ACC112 (cell line): ENCODE measurements around the gene SIPA1L3.
"Not testable (repeated sequence)": the region's sequence is repeated elsewhere in the genome, so short reads cannot be mapped to it uniquely, and the experiment has no call there.

Experiments used
- H2AFZ ChIP-seq: fragments of 200-600 bp; sonication (generic); one replicate; pipeline ENCODE4 v1.6.0; 2017; ENCODE audit warnings: antibody characterized with exemption, low read length; ENCODE audit not compliant: unreplicated experiment
- H3K27ac ChIP-seq: fragments of 200-600 bp; sonication (generic); 2 replicates; pipeline ENCODE4 v1.5.1; 2014; ENCODE audit warnings: low read depth, mild to moderate bottlenecking, antibody characterized with exemption, low read length, moderate library complexity
- H3K27me3 ChIP-seq: fragments of 200-600 bp; sonication (generic); 2 replicates; pipeline ENCODE4 v1.6.1; 2014; ENCODE audit warnings: mild to moderate bottlenecking, antibody characterized with exemption, low read length, moderate library complexity, mixed read lengths; ENCODE audit not compliant: insufficient read depth
- H3K36me3 ChIP-seq: fragments of 200-600 bp; sonication (generic); 2 replicates; pipeline ENCODE4 v1.6.1; 2016; ENCODE audit warnings: mild to moderate bottlenecking, antibody characterized with exemption, low read length, moderate library complexity, mixed read lengths; ENCODE audit not compliant: insufficient read depth
- H3K4me1 ChIP-seq: fragments of 200-600 bp; sonication (generic); one replicate; pipeline ENCODE4 v1.6.1; 2016; ENCODE audit warnings: low read length, mixed read lengths; ENCODE audit not compliant: insufficient read depth, unreplicated experiment, control insufficient read depth
- H3K4me3 ChIP-seq: fragments of 200-600 bp; sonication (generic); 2 replicates; pipeline ENCODE4 v1.5.1; 2014; ENCODE audit warnings: mild to moderate bottlenecking, low read depth, low read length
- H3K79me2 ChIP-seq: fragments of 200-600 bp; sonication (generic); one replicate; pipeline ENCODE4 v1.6.0; 2016; ENCODE audit warnings: low read length; ENCODE audit not compliant: control insufficient read depth, unreplicated experiment, insufficient read depth

Gene SIPA1L3

DNA sequence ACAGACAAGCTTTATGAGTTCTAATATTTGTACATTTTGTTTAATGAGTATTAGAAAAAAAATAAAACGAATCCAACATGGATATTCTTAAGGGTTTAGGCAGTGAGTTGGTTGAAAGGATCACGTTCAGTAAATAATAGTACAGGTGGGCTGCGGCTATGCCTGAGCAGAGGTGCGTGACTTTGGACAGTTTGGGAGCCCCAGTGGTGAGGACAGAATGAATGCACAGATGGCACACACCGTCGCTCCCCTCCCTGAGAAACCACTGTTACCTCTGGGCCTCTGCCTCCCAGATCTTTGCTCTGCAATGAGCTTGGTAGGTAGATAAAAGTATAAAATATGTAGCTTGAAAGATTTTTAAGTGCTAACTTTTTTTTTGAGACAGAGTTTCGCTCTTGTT lies 153.3 kb downstream of the SIPA1L3 start:
- Histone ChIP-seq H3K36me3 (no peaks in the 10 kb centered on the region), H2AFZ (no peak overlapping the region), H3K79me2 (peaks cover 3% of the 10 kb centered on the region), H3K27ac (peak overlapping the region; percentile 9; the same call in 1 of the 2 replicates), H3K4me1 (peaks cover 14% of the 10 kb centered on the region), H3K4me3 (no peak overlapping the region), H3K27me3 (no peaks in the 10 kb centered on the region)

DNA sequence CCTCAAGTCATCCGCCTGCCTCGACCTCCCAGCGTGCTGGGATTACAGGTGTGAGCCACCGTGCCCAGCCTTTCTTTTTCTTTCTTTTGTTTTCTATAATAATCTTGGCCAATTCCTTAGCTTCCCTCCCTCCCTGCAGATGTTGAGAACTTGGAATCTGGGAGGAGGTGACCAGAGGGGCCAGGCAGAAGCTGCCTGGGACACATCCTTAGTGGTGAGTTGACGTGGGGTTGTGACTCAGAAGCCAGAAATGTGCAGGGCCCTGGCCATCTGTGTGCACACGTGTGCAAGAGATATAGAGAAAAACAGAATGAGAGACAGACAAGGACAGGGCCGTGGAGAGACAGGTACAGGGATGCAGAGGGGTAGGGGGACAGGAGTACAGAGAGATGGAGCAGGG lies 154.3 kb downstream of the SIPA1L3 start:
- peaks cover 14% of the 10 kb centered on the region for H3K4me1 ChIP-seq
- no peaks in the 10 kb centered on the region for H3K27me3 ChIP-seq
- H3K27ac ChIP-seq, result no peak overlapping the region; the same call in 1 of the 2 replicates
- H3K79me2 ChIP-seq, result peaks cover 3% of the 10 kb centered on the region
- no peak overlapping the region for H3K4me3 ChIP-seq
- no peak overlapping the region for H2AFZ ChIP-seq
- no peaks in the 10 kb centered on the region for H3K36me3 ChIP-seq

DNA sequence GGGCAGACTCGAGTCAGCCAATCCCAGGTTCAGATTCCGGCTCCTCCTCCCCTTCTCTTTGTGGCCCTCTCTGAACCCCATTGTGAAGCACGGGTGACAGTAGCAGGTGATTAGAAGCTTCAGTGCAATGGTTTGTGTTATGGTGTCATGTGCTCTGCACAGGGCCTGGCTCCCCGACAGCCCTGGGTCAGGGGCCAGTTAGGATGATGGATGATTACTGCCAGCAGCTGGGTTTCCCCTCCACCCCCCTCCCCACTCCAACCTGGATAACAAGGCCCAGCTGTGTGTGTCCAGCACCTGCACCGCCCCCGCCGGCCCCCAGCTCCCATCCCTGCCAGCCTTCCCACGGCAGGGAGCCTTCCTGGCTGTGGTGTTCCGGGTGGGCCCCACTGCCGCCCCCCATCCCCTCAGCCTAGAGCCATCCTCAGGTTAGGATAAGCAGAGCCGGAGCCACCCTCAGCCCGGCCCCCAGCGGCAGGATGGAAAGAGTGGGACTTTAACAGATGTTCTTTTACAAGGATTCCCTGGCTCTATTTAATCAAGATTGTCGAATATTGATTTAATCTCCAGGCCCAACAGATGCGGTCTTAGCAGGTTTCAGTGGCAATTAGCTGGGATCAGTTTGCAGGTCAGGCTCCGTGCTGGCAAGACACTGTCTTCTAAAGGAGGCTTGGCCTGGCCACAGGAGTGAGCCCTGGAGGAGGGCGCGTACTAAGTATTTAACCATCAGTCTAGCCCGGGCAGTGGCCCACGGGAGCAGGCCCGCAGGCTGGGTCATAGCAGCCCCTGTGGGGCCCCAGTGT lies 156.2 kb downstream of the SIPA1L3 start:
- H2AFZ ChIP-seq, result no peak overlapping the region
- no peaks in the 10 kb centered on the region for H3K36me3 ChIP-seq
- H3K27ac ChIP-seq, result no peak overlapping the region
- peaks cover 14% of the 10 kb centered on the region for H3K4me1 ChIP-seq
- no peak overlapping the region for H3K4me3 ChIP-seq
- no peaks in the 10 kb centered on the region for H3K27me3 ChIP-seq
- peaks cover 3% of the 10 kb centered on the region for H3K79me2 ChIP-seq

GRCh38 chr19:38063928-38064327 lies 156.9 kb downstream of the SIPA1L3 start:
- no peaks in the 10 kb centered on the region for H3K27me3 ChIP-seq
- H3K27ac ChIP-seq, result no peak overlapping the region
- no peak overlapping the region for H2AFZ ChIP-seq
- peaks cover 14% of the 10 kb centered on the region for H3K4me1 ChIP-seq
- peaks cover 3% of the 10 kb centered on the region for H3K79me2 ChIP-seq
- no peaks in the 10 kb centered on the region for H3K36me3 ChIP-seq
- no peak overlapping the region for H3K4me3 ChIP-seq

DNA sequence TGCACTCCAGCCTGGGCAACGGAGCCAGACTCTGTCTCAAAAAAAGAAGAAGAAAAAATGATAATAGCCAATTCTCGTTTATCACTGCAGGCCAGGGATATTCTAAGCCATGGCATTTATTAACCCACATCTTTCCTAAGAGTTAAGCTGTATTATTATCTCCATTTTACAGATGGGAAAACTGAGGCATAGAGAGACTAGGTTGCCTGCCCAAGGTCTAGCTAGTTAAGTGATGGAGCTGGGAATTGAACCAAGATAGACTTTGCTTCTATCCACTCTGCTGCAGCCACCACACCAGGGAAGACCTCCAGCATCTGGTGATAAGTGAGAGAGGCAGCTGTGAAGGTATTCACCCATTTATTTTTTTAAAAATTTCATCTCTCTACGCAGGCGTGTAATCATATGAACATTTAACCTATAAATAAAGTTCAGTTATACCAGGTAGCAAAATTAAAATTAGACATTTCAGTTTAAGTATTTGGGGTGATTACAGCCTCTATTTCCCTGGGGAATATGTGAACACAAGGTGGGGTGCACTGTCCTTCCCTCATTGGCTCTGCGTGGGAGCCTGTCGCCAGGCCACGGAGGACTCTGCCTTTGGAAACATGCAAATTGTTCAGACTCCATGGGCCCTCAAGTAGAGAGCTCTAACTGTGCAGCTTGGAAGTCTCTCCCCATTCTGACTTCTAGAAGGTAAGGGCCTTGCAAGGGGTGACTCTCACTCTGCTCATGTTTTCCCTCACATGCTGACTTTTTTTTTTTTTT lies 157.8 kb downstream of the SIPA1L3 start:
- Histone ChIP-seq H3K27me3 (no peaks in the 10 kb centered on the region), H3K27ac (no peak overlapping the region), H3K4me3 (no peak overlapping the region), H3K79me2 (peaks cover 3% of the 10 kb centered on the region), H3K36me3 (no peaks in the 10 kb centered on the region), H3K4me1 (peaks cover 14% of the 10 kb centered on the region), H2AFZ (no peak overlapping the region)

- not testable (repeated sequence) for H3K79me2 ChIP-seq, H3K4me3 ChIP-seq, H2AFZ ChIP-seq, H3K27me3 ChIP-seq, H3K27ac ChIP-seq, H3K36me3 ChIP-seq
- H3K4me1 ChIP-seq, result peaks cover 14% of the 10 kb centered on the region
These were observed 158.8 kb downstream of the SIPA1L3 start for GRCh38 chr19:38065775-38066174.

DNA sequence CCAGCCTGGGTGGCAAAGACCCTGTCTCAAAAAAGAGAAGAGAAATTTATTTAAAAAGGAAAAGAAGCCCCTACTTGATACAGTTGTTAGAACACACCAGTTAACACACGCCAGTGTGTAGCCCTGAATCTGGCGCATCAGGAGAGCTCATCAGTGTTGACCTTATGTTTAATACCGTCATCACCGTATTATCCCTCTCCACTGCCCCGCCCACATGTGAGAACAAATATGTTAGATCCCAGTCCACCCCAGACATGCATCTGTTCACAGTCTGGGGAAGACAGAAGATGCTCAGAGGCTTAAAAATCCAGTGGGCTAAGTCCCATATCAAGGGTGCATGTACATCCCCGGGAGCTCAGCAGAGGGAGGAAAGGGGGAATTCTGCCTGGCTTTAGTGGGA lies 161.8 kb downstream of the SIPA1L3 start:
- peaks cover 4% of the 10 kb centered on the region for H3K4me1 ChIP-seq
- no peak overlapping the region for H2AFZ ChIP-seq
- H3K27ac ChIP-seq, result no peak overlapping the region
- no peak overlapping the region for H3K4me3 ChIP-seq
- H3K36me3 ChIP-seq, result 0 out of 2 replicates have a peak, but pooled peaks cover 3% of the 10 kb centered on the region
- H3K27me3 ChIP-seq, result no peaks in the 10 kb centered on the region
- H3K79me2 ChIP-seq, result no peaks in the 10 kb centered on the region

DNA sequence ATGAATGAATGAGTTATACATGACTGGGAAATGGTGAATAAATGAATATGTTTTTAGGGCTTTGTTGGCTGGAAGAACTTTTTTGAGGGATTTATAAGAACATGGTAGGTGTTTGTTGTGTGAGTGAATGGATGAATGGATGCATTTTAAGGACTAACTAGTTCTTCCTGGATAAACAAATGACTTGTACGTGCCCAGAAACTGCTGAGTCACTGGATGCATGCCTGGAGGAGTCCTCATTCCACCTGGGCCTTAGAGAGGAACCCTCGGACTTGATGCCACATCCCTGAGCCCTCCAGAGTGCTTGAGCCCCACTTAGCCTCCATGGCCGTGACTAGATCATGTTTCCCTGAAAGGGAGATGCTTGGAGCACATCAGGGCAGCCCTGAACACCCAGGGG lies 163.6 kb downstream of the SIPA1L3 start:
- no peaks in the 10 kb centered on the region for H3K27me3 ChIP-seq
- no peaks in the 10 kb centered on the region for H3K79me2 ChIP-seq
- no peak overlapping the region for H3K27ac ChIP-seq
- no peak overlapping the region for H2AFZ ChIP-seq
- H3K4me3 ChIP-seq, result no peak overlapping the region
- H3K36me3 ChIP-seq, result 0 out of 2 replicates have a peak, but pooled peaks cover 3% of the 10 kb centered on the region
- peaks cover 4% of the 10 kb centered on the region for H3K4me1 ChIP-seq

GRCh38 chr19:38071054-38071453 lies 164.0 kb downstream of the SIPA1L3 start:
- not testable (repeated sequence) for H3K79me2 ChIP-seq, H3K4me1 ChIP-seq, H2AFZ ChIP-seq, H3K27me3 ChIP-seq, H3K27ac ChIP-seq, H3K36me3 ChIP-seq, H3K4me3 ChIP-seq

DNA sequence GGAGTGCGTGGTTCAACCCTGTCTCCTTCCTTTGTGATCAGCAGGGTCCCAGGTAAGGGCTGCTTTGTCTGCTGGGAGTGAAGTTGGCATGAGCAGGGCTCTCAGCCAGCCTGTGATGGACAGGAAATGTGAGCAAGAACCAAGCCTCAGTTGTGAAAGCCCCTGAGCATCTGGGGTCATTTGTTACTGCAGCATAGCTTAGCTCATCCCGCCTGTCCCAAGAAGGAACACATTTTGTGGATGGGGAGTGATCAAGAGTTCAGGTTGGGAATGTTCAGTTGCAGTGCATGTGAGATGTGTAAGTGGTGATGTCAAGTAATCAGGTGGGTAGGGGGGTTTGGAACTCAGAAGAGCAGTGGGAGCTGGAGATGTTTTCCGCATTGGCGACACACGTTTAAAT lies 164.6 kb downstream of the SIPA1L3 start:
- no peaks in the 10 kb centered on the region for H3K79me2 ChIP-seq
- 0 out of 2 replicates have a peak, but pooled peaks cover 3% of the 10 kb centered on the region for H3K36me3 ChIP-seq
- H3K4me3 ChIP-seq, result no peak overlapping the region

More for the DNA sequence above, 164.6 kb downstream of the SIPA1L3 start:
- H3K27ac ChIP-seq, result no peak overlapping the region
- no peaks in the 10 kb centered on the region for H3K27me3 ChIP-seq
- peaks cover 4% of the 10 kb centered on the region for H3K4me1 ChIP-seq
- H2AFZ ChIP-seq, result no peak overlapping the region
